GM19043 (cell line): ENCODE data around the gene GLYR1.

Experiments
- ATAC-seq: cut with Tn5 transposase; IDR thresholded peaks from one replicate; pipeline ENCODE4 v1.9.1; 2021; ENCODE audit warnings: low read depth; ENCODE audit not compliant: unreplicated experiment

The GLYR1 gene

GRCh38 chr16:4813251-4814003, 33.7 kb downstream of the GLYR1 start:
- no peak for ATAC-seq

GRCh38 chr16:4811773-4812172, 35.3 kb downstream of the GLYR1 start:
- ATAC-seq = no peak

GRCh38 chr16:4811242-4811641, 35.8 kb downstream of the GLYR1 start:
- ATAC-seq = no peak

- no peak for ATAC-seq
Observed at GRCh38 chr16:4806280-4806679, 40.8 kb downstream of the GLYR1 start.

- no peak for ATAC-seq
Observed at GRCh38 chr16:4805231-4805630, 41.9 kb downstream of the GLYR1 start.

GRCh38 chr16:4803898-4804762, 43.0 kb downstream of the GLYR1 start:
- ATAC-seq = no peak

GRCh38 chr16:4803401-4803844, 43.7 kb downstream of the GLYR1 start:
- ATAC-seq = no peak

- peak; percentile 89 for ATAC-seq
Observed at GRCh38 chr16:4802659-4803287, 44.3 kb downstream of the GLYR1 start.

GRCh38 chr16:4801962-4802658, 45.0 kb downstream of the GLYR1 start, which contains the start of gene ROGDI:
Gene ROGDI, minus strand, starts transcription at chr16:4802633. Its CDS starts 62 bp downstream, at chr16:4802571.
- ATAC-seq = peak; percentile 56

GRCh38 chr16:4801051-4801961, 45.8 kb downstream of the GLYR1 start:
- ATAC-seq = no peak

GRCh38 chr16:4800290-4801041, 46.6 kb downstream of the GLYR1 start:
- no peak for ATAC-seq

GRCh38 chr16:4799171-4799855, 47.8 kb downstream of the GLYR1 start:
- no peak for ATAC-seq

- no peak for ATAC-seq
Observed at GRCh38 chr16:4798456-4798855, 48.6 kb downstream of the GLYR1 start.

- ATAC-seq = no peak
Observed at GRCh38 chr16:4797805-4798252, 49.3 kb downstream of the GLYR1 start.

- ATAC-seq = no peak
Observed at GRCh38 chr16:4796982-4797804, 49.9 kb downstream of the GLYR1 start.

GRCh38 chr16:4795828-4796572, 51.1 kb downstream of the GLYR1 start:
- no peak for ATAC-seq
